ENCODE measurements around the gene TNS3. TPM values are rescaled to one million over a fixed set of nuclear protein-coding genes. Genes with fewer than 3 reads are reported as not detected.

The TNS3 gene
- polyA plus RNA-seq, 3 donors: 5.2 to 30.3 (median 7.9) TPM

DNA sequence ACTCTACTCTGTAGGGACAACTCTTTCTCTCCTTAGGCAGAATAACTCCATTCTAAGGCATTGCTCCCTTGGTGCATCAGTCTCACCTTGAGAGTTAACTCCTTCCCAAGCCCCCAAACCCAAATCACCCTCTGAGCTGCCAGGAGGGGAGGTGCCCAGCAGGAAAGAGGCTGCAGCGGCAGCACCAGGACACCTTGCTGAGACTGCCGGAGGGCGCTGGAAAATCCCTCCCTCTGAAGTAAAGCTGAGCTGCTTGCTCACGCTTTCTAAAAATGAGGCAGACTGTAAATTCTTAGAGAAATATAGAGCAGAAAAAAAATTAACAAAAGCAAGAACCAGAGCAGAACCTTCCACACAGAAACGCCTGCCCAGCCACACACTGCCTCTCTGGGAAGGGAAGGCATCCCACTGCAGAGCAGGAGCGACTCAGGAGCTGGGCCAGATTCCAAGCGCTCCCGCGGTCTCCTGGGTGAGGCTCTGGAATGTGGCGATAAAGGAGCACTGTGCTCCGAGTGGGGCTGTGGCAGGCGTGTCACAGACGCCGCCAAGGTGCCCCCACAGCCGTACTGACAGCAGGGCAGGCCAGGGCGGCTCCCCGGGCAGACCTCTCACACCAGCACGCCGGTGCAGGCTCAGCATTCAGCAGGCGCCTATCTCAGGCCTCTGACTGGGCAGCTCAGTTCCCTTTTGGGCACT, 202.1 kb downstream of the TNS3 start:
- DNase-seq: no peak
- Histone ChIP-seq H3K9ac (ENCODE audit: insufficient read depth, low read length, poor library complexity, severe bottlenecking) (no peak overlapping the region), H3K4me1 (ENCODE audit: control insufficient read depth in 1 of 2, insufficient read depth in 2 of 2, low read length in 2 of 2) (no peaks in the 10 kb centered on the region), H4K20me1 (ENCODE audit: insufficient read depth, low read length) (peaks cover 90% of the 10 kb centered on the region), H3K4me3 (replicated peaks in 1 of 3; ENCODE audit: low read depth in 2 of 3, low read length in 3 of 3) (no peak overlapping the region), H3K27me3 (ENCODE audit: control insufficient read depth in 2 of 2, insufficient read depth in 2 of 2, low read length in 2 of 2) (no peaks in the 10 kb centered on the region), H3K79me2 (ENCODE audit: insufficient read depth, low read length) (no peaks in the 10 kb centered on the region), H3K4me2 (replicated peaks; ENCODE audit: extremely low read depth, low read length, poor library complexity, severe bottlenecking) (no peak overlapping the region), H3K9me3 (replicated peaks in 1 of 2; ENCODE audit: control insufficient read depth in 1 of 2, insufficient read depth in 1 of 2, low read length in 2 of 2) (no peaks in the 10 kb centered on the region), H2AFZ (ENCODE audit: insufficient read depth, low read depth, low read length, poor library complexity, severe bottlenecking) (no peak overlapping the region), H3K36me3 (replicated peaks in 1 of 2; ENCODE audit: control insufficient read depth in 1 of 2, insufficient read depth in 2 of 2, low read length in 2 of 2) (peaks cover 45 to 99% of the 10 kb centered on the region in 2 donors), H3K27ac (ENCODE audit: low read depth in 1 of 2, low read length in 2 of 2) (no peak overlapping the region)
- Mint-ChIP-seq H3K36me3 (peaks cover 77 to 85% of the 10 kb centered on the region in 2 donors), H3K4me1 (peaks cover 3% of the 10 kb centered on the region), H3K27me3 (ENCODE audit: low read depth in 3 of 3) (peaks cover 0 to 5% (median 0%) of the 10 kb centered on the region in 3 donors), H3K4me3 (no peak overlapping the region), H3K9me3 (no peaks in the 10 kb centered on the region), H3K27ac (peak overlapping the region in 1 of 7 donors; percentile 31)
- TF ChIP-seq, protein P1, sequence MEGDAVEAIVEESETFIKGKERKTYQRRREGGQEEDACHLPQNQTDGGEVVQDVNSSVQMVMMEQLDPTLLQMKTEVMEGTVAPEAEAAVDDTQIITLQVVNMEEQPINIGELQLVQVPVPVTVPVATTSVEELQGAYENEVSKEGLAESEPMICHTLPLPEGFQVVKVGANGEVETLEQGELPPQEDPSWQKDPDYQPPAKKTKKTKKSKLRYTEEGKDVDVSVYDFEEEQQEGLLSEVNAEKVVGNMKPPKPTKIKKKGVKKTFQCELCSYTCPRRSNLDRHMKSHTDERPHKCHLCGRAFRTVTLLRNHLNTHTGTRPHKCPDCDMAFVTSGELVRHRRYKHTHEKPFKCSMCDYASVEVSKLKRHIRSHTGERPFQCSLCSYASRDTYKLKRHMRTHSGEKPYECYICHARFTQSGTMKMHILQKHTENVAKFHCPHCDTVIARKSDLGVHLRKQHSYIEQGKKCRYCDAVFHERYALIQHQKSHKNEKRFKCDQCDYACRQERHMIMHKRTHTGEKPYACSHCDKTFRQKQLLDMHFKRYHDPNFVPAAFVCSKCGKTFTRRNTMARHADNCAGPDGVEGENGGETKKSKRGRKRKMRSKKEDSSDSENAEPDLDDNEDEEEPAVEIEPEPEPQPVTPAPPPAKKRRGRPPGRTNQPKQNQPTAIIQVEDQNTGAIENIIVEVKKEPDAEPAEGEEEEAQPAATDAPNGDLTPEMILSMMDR (IDR thresholded peaks at IDR 0.05): no peak
- WGBS (ENCODE audit: insufficient coverage): 95% methylated on average over 16 of the region's 20 CpGs
- intact Hi-C loops (cut with micrococcal nuclease): no loop called here

DNA sequence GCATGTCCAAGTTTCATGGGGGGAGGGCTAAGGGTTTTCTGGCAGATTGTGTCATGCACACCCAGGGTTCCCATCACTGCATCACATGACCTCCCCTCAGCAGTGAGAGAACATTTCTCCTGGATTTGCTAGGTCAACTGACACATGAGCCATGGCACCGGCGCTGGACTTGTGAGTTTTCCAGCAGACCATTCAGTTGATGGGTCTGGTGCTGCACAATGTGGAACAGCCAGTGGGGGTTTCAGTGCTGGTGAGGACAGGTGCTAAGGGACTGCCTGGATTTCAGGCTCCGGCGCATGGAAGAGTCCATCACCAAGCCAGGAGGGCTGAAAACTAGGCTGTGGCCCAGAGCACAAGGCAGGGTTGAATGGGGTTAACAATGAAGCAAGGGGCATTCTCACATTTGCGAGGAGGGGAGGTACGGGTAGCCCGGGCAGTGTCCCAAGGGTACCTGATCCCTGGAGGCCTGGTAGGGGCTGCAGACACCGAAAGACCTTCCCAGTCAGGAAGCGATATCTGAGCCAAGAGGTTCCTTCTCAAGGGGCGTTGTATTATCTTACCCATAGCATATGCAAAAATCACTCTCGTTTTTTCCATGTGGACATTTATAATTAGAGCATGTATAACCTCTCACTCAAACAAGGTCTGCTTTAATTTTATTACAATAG, 203.0 kb downstream of the TNS3 start:
- H3K9me3 Mint-ChIP-seq: no peaks in the 10 kb centered on the region
- H3K4me1 Mint-ChIP-seq: peaks cover 2% of the 10 kb centered on the region
- no peak overlapping the region for H2AFZ ChIP-seq (ENCODE audit: insufficient read depth, low read depth, low read length, poor library complexity, severe bottlenecking)
- TF ChIP-seq, protein P1 (IDR thresholded peaks at IDR 0.05): no peak
- peaks cover 44 to 99% of the 10 kb centered on the region in 2 donors for H3K36me3 ChIP-seq (replicated peaks in 1 of 2; ENCODE audit: control insufficient read depth in 1 of 2, insufficient read depth in 2 of 2, low read length in 2 of 2)
- no peaks in the 10 kb centered on the region for H3K79me2 ChIP-seq (ENCODE audit: insufficient read depth, low read length)
- no peak overlapping the region for H3K9ac ChIP-seq (ENCODE audit: insufficient read depth, low read length, poor library complexity, severe bottlenecking)
- peaks cover 0 to 3% (median 0%) of the 10 kb centered on the region in 3 donors for H3K27me3 Mint-ChIP-seq (ENCODE audit: low read depth in 3 of 3)
- peaks cover 71 to 82% of the 10 kb centered on the region in 2 donors for H3K36me3 Mint-ChIP-seq
- H3K4me3 ChIP-seq (replicated peaks in 1 of 3; ENCODE audit: low read depth in 2 of 3, low read length in 3 of 3): no peak overlapping the region
- DNase-seq: no peak
- intact Hi-C loops (cut with micrococcal nuclease): no loop called here
- H3K4me3 Mint-ChIP-seq: no peak overlapping the region
- peak overlapping the region in 4 of 7 donors; percentile 14 to 63 (median 23) for H3K27ac Mint-ChIP-seq
- H3K4me2 ChIP-seq (replicated peaks; ENCODE audit: extremely low read depth, low read length, poor library complexity, severe bottlenecking): no peak overlapping the region
- H3K4me1 ChIP-seq (ENCODE audit: control insufficient read depth in 1 of 2, insufficient read depth in 2 of 2, low read length in 2 of 2): no peaks in the 10 kb centered on the region
- no peaks in the 10 kb centered on the region for H3K27me3 ChIP-seq (ENCODE audit: control insufficient read depth in 2 of 2, insufficient read depth in 2 of 2, low read length in 2 of 2)
- peaks cover 90% of the 10 kb centered on the region for H4K20me1 ChIP-seq (ENCODE audit: insufficient read depth, low read length)
- 100% methylated on average over 6 of the region's 11 CpGs for WGBS (ENCODE audit: insufficient coverage)
- no peak overlapping the region for H3K27ac ChIP-seq (ENCODE audit: low read depth in 1 of 2, low read length in 2 of 2)
- no peaks in the 10 kb centered on the region for H3K9me3 ChIP-seq (replicated peaks in 1 of 2; ENCODE audit: control insufficient read depth in 1 of 2, insufficient read depth in 1 of 2, low read length in 2 of 2)

All from CD14-positive monocyte (primary cell).